Mesenteric fat pad (tissue), 1 donor: ENCODE measurements around the gene NTS. TPM values are rescaled to one million over a fixed set of nuclear protein-coding genes. Genes with fewer than 3 reads are reported as not detected.

Experiments used
- DNase-seq: peaks from one replicate; pipeline ENCODE4 v3.0.0-alpha.2; 2020; ENCODE audit warnings: low spot score
- total RNA-seq: library from RNA; stranded (reverse); fragmentation: NEBNext Ultra II Directional; extraction: Animal tissue kit (Norgen Biotek cat#: 25700); gene quantifications from one replicate; pipeline ENCODE4 v1.2.1, GENCODE V29; 2021
- donor health status: DM: yes; HTN: yes; CAD: no.

The NTS gene
- total RNA-seq, 1 donor from 2014 or later = not detected

- DNase-seq = no peak
Measured at GRCh38 chr12:85920324-85920947, 46.3 kb downstream of the NTS start.

GRCh38 chr12:85923767-85924331, 49.8 kb downstream of the NTS start:
- DNase-seq = no peak

- DNase-seq = no peak
Measured at GRCh38 chr12:85927166-85927565, 53.1 kb downstream of the NTS start.

Other genes starting within 250 kb of the NTS start
- gene RASSF9, start 37.9 kb upstream of the NTS start, total RNA-seq = 1.5 TPM